ENCODE data around the gene DCAF11.
A peak's percentile ranks its signal among the peaks of the same experiment; 100 is the strongest.

The DCAF11 gene

GRCh38 chr14:24092110-24092504 is 22.5 kb upstream of the DCAF11 start:
- in situ Hi-C loops (cut with HindIII; ENCODE audit: low sequenced_read_pairs), result no loop called here

GRCh38 chr14:24092505-24093206 is 21.9 kb upstream of the DCAF11 start:
- no peak for DNase-seq (ENCODE audit: low read depth)
- in situ Hi-C loops (cut with HindIII; ENCODE audit: low sequenced_read_pairs), result no loop called here
- no peak for TF ChIP-seq CTCF (IDR thresholded peaks at IDR 0.05; ENCODE audit: low read depth, low read length, missing control alignments)
- H3K4me3 ChIP-seq (ENCODE audit: low read depth, low read length), result no peak overlapping the region

More at GRCh38 chr14:24092110-24092504, 22.5 kb upstream of the DCAF11 start:
- no peak for TF ChIP-seq CTCF (IDR thresholded peaks at IDR 0.05; ENCODE audit: low read depth, low read length, missing control alignments)
- no peak overlapping the region for H3K4me3 ChIP-seq (ENCODE audit: low read depth, low read length)
- no peak for DNase-seq (ENCODE audit: low read depth)

- no peak for DNase-seq (ENCODE audit: low read depth)
- TF ChIP-seq CTCF (IDR thresholded peaks at IDR 0.05; ENCODE audit: low read depth, low read length, missing control alignments), result no peak
- in situ Hi-C loops (cut with HindIII; ENCODE audit: low sequenced_read_pairs), result no loop called here
- peak overlapping the region; percentile 73 for H3K4me3 ChIP-seq (ENCODE audit: low read depth, low read length)
These were observed 21.2 kb upstream of the DCAF11 start for GRCh38 chr14:24093207-24093900.

GRCh38 chr14:24093901-24094840 is 20.4 kb upstream of the DCAF11 start, which contains the start of gene PCK2:
Gene PCK2, plus strand, starts transcription at chr14:24094311. Its CDS starts 95 bp downstream, at chr14:24094406.
- in situ Hi-C loops (cut with HindIII; ENCODE audit: low sequenced_read_pairs), result no loop called here
- TF ChIP-seq CTCF (IDR thresholded peaks at IDR 0.05; ENCODE audit: low read depth, low read length, missing control alignments), result peak; percentile 16
- peak; percentile 31 for DNase-seq (ENCODE audit: low read depth)
- H3K4me3 ChIP-seq (ENCODE audit: low read depth, low read length), result peak within 1 kb of the TSS; percentile 73

- DNase-seq (ENCODE audit: low read depth), result no peak
- TF ChIP-seq CTCF (IDR thresholded peaks at IDR 0.05; ENCODE audit: low read depth, low read length, missing control alignments), result no peak
- in situ Hi-C loops (cut with HindIII; ENCODE audit: low sequenced_read_pairs), result no loop called here
- H3K4me3 ChIP-seq (ENCODE audit: low read depth, low read length), result peak overlapping the region; percentile 73
These were observed 19.7 kb upstream of the DCAF11 start for GRCh38 chr14:24094841-24095270.
